IMR-90 (cell line): ENCODE results near the gene CCDC50.

Source experiments
- BHLHE40 ChIP-seq: fragments of 150-350 bp; IDR thresholded peaks from 2 replicates; pipeline ENCODE4 v1.6.1; 2016; ENCODE audit warnings: mild to moderate bottlenecking, low read depth, low read length
- CEBPB ChIP-seq: IDR thresholded peaks from 2 replicates; pipeline ENCODE4 v1.6.1; 2012; ENCODE audit warnings: low read depth, low read length, improper control_type of control experiment
- FOS ChIP-seq: fragments of 150-350 bp; IDR thresholded peaks from 2 replicates; pipeline ENCODE4 v1.6.1; 2016; ENCODE audit warnings: low read depth, low read length
- MAFK ChIP-seq: IDR thresholded peaks from 2 replicates; pipeline ENCODE4 v1.6.1; 2012; ENCODE audit warnings: low read depth, low read length, improper control_type of control experiment
- MAZ ChIP-seq: IDR thresholded peaks from 2 replicates; pipeline ENCODE4 v1.6.1; 2012; ENCODE audit warnings: low read depth, mild to moderate bottlenecking, low read length, improper control_type of control experiment, moderate library complexity, borderline replicate concordance
- MXI1 ChIP-seq: IDR thresholded peaks from 2 replicates; pipeline ENCODE4 v1.6.1; 2012; ENCODE audit warnings: low read depth, mild to moderate bottlenecking, low read length, moderate library complexity, borderline replicate concordance
- POLR2A ChIP-seq: IDR thresholded peaks from 2 replicates; pipeline ENCODE4 v1.6.1; 2012; ENCODE audit warnings: mild to moderate bottlenecking, low read depth, low read length
- RAD21 ChIP-seq: IDR thresholded peaks from 2 replicates; pipeline ENCODE4 v1.6.1; 2012; ENCODE audit warnings: low read length, improper control_type of control experiment
- RCOR1 ChIP-seq: IDR thresholded peaks from 2 replicates; pipeline ENCODE4 v1.6.1; 2012; ENCODE audit warnings: mild to moderate bottlenecking, low read length, improper control_type of control experiment; ENCODE audit not compliant: insufficient replicate concordance
- RFX5 ChIP-seq: IDR thresholded peaks from 2 replicates; pipeline ENCODE4 v1.8.0; 2012; ENCODE audit warnings: low read depth, mild to moderate bottlenecking, low read length, moderate library complexity
- SMC3 ChIP-seq: fragments of 150-350 bp; IDR thresholded peaks from 2 replicates; pipeline ENCODE4 v1.6.1; 2016; ENCODE audit warnings: low read depth, mild to moderate bottlenecking, antibody characterized with exemption, low read length, moderate library complexity
- TF ChIP-seq, protein P1 (sequence below): conservative IDR thresholded peaks from 2 replicates; pipeline ENCODE4 v1.5.1; 2012; ENCODE audit warnings: mild to moderate bottlenecking, low read depth, low read length, improper control_type of control experiment
- TF ChIP-seq, protein P2 (sequence below): fragments of 150-350 bp; IDR thresholded peaks from 2 replicates; pipeline ENCODE4 v1.6.1; 2017; ENCODE audit warnings: mild to moderate bottlenecking, antibody characterized with exemption, low read length, low read depth
- TF ChIP-seq, protein P3 (sequence below): fragments of 150-350 bp; IDR thresholded peaks from 2 replicates; pipeline ENCODE4 v1.6.1; 2016; ENCODE audit warnings: low read depth, mild to moderate bottlenecking, low read length, moderate library complexity, borderline replicate concordance

DNA sequence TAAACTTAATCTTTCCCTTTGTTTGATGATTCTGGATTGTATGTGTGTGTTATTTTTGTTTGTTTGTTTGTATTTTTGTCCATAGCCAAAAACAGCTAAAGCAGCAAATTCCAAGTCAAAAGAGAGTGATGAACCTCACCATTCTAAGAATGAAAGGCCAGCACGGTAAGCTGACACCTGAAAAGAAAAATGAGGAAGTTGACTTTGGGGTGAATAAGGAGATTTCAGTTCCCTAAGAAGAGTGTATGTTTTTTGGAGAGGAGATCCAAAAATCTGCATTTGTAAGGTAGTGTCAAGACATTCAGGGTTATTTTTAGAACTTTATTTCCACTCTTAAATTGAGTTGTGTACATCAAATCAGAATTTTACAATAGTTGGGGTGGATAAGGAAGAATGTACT is 53.5 kb downstream of the CCDC50 start:
- TF ChIP-seq, protein P1, sequence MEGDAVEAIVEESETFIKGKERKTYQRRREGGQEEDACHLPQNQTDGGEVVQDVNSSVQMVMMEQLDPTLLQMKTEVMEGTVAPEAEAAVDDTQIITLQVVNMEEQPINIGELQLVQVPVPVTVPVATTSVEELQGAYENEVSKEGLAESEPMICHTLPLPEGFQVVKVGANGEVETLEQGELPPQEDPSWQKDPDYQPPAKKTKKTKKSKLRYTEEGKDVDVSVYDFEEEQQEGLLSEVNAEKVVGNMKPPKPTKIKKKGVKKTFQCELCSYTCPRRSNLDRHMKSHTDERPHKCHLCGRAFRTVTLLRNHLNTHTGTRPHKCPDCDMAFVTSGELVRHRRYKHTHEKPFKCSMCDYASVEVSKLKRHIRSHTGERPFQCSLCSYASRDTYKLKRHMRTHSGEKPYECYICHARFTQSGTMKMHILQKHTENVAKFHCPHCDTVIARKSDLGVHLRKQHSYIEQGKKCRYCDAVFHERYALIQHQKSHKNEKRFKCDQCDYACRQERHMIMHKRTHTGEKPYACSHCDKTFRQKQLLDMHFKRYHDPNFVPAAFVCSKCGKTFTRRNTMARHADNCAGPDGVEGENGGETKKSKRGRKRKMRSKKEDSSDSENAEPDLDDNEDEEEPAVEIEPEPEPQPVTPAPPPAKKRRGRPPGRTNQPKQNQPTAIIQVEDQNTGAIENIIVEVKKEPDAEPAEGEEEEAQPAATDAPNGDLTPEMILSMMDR: no peak
- TF ChIP-seq POLR2A: no peak
- no peak for TF ChIP-seq MXI1
- TF ChIP-seq FOS: no peak
- no peak for TF ChIP-seq RAD21
- TF ChIP-seq, protein P2, sequence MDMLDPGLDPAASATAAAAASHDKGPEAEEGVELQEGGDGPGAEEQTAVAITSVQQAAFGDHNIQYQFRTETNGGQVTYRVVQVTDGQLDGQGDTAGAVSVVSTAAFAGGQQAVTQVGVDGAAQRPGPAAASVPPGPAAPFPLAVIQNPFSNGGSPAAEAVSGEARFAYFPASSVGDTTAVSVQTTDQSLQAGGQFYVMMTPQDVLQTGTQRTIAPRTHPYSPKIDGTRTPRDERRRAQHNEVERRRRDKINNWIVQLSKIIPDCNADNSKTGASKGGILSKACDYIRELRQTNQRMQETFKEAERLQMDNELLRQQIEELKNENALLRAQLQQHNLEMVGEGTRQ: no peak
- TF ChIP-seq RFX5: no peak
- TF ChIP-seq MAFK: no peak
- no peak for TF ChIP-seq RCOR1
- TF ChIP-seq SMC3: no peak
- TF ChIP-seq BHLHE40: no peak
- TF ChIP-seq CEBPB: no peak
- TF ChIP-seq, protein P3, sequence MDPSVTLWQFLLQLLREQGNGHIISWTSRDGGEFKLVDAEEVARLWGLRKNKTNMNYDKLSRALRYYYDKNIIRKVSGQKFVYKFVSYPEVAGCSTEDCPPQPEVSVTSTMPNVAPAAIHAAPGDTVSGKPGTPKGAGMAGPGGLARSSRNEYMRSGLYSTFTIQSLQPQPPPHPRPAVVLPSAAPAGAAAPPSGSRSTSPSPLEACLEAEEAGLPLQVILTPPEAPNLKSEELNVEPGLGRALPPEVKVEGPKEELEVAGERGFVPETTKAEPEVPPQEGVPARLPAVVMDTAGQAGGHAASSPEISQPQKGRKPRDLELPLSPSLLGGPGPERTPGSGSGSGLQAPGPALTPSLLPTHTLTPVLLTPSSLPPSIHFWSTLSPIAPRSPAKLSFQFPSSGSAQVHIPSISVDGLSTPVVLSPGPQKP: no peak
- TF ChIP-seq MAZ: no peak
